ENCODE measurements around the gene BBS1.

GRCh38 chr11:66529655-66530054 lies 19.2 kb downstream of the BBS1 start:
- TF ChIP-seq TAF1 (IDR thresholded peaks at IDR 0.05; ENCODE audit: borderline replicate concordance, insufficient read depth, low read length): no peak
- no peak for TF ChIP-seq SIN3A (IDR thresholded peaks at IDR 0.05; ENCODE audit: borderline replicate concordance, insufficient read depth, low read length)
- no peak for TF ChIP-seq REST (IDR thresholded peaks at IDR 0.05; ENCODE audit: insufficient read depth in 1 of 2, low read depth in 2 of 2, low read length in 2 of 2)
